ENCODE measurements around the gene DHDH.

- TF ChIP-seq SUZ12 (IDR thresholded peaks at IDR 0.05; ENCODE audit: extremely low read depth, insufficient read depth, insufficient read length), result no peak
- no peak for TF ChIP-seq ZNF274 (IDR thresholded peaks at IDR 0.05; ENCODE audit: low read depth, low read length)
Measured at GRCh38 chr19:48928164-48929025, 5.1 kb upstream of the DHDH start.
